ENCODE results near the gene NSFL1C. TPM values are rescaled to one million over a fixed set of nuclear protein-coding genes. Genes with fewer than 3 reads are reported as not detected.
A peak's percentile ranks its signal among the peaks of the same experiment; 100 is the strongest.

The NSFL1C gene
- total and polyA plus RNA-seq, 9 of the 15 experiments (the other 6 are each of a cell fraction or from before 2014, with no cell fraction given): 20.8 to 119 (median 47.0) TPM

DNA sequence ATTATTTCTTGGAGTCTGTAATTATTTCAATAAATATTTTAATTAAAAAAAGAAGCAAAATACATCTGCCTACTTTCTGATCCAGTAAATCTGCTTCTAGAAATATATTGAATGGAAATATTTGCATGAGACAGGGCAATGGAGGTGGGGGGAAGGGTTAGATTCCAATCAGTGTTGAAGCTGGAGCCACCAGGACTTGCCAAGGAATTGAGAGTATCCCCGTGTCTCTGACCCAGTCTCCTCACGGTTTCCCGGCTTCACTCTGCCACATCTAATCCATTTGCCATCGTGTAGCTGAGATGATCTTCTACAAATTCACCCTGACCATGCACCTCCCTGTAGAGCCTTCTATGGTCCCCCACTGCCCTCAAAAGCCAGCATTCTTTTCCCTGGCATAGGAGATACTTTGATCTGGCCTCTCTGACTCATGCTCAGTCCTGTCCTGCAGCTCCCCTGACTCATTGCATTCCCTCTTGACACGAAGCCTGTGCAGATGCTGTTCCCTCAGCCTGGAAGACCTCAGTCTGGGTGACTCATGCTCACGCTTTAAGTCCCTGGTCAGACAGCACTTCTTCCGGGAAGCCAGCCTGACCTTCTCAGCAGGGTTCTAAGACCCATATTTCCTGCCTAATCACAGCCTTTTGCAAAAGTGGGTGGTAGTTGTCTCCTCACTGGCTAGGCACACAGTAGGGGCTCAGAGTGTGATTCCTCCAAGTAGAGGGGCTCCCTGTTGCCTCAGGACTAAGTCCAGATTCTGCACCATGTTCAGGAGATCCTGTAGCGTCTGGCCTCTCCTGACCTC is 50.8 kb downstream of the NSFL1C start (continued):
- TF ChIP-seq TAF9B (IDR thresholded peaks at IDR 0.05; ENCODE audit: partially characterized antibody) (peak; percentile 37), KDM1A (IDR thresholded peaks at IDR 0.05) (peak; percentile 72 to 77; a peak in 3 of 4 replicates), ZNF57 (CRISPR knock-in tag; IDR thresholded peaks at IDR 0.05) (no peak), KLF1 (tag; IDR thresholded peaks at IDR 0.05) (no peak), MYC (IDR thresholded peaks at IDR 0.05; ENCODE audit: low read depth, low read length) (peak; percentile 56), MYC (CRISPR knock-in tag; IDR thresholded peaks at IDR 0.05; ENCODE audit: borderline replicate concordance, low read depth) (no peak), RAD21 (CRISPR knock-in tag; conservative IDR thresholded peaks at IDR 0.05 in 1 of 2, IDR thresholded peaks at IDR 0.05 in 1 of 2) (no peak), CBX2 (IDR thresholded peaks at IDR 0.05; ENCODE audit: insufficient read depth, low read length, poor library complexity, severe bottlenecking) (no peak), SMARCC2 (IDR thresholded peaks at IDR 0.05; ENCODE audit: low read depth) (peak; percentile 72; the same call in 1 of the 2 replicates), MEIS2 (IDR thresholded peaks at IDR 0.05; ENCODE audit: partially characterized antibody) (peak; percentile 15), L3MBTL2 (IDR thresholded peaks at IDR 0.05) (peak; percentile 17; the same call in 1 of the 2 replicates), SRF (CRISPR knock-in tag; IDR thresholded peaks at IDR 0.05) (no peak), FOXA1 (IDR thresholded peaks at IDR 0.05; ENCODE audit: borderline replicate concordance) (no peak), ZNF174 (CRISPR knock-in tag; IDR thresholded peaks at IDR 0.05) (no peak), EP300 (IDR thresholded peaks at IDR 0.05; ENCODE audit: low read length) (peak; percentile 69), MAFF (IDR thresholded peaks at IDR 0.05; ENCODE audit: low read length) (0 out of 2 replicates have a peak, but pooled peaks have one; percentile 16), RHOXF2B (CRISPR knock-in tag; conservative IDR thresholded peaks at IDR 0.05) (no peak), MYNN (IDR thresholded peaks at IDR 0.05) (0 out of 2 replicates have a peak, but pooled peaks have one; percentile 34), MYNN (CRISPR knock-in tag; IDR thresholded peaks at IDR 0.05) (no peak), HDAC2 (IDR thresholded peaks at IDR 0.05) (peak; percentile 66), DPF2 (IDR thresholded peaks at IDR 0.05) (peak; percentile 94), CBFA2T3 (IDR thresholded peaks at IDR 0.05) (peak; percentile 58), NR2C1 (IDR thresholded peaks at IDR 0.05) (no peak), NR2C1 (tag; IDR thresholded peaks at IDR 0.05) (peak; percentile 44), SIRT6 (IDR thresholded peaks at IDR 0.05; ENCODE audit: low read depth, low read length) (no peak)
- TF ChIP-seq, protein P1, sequence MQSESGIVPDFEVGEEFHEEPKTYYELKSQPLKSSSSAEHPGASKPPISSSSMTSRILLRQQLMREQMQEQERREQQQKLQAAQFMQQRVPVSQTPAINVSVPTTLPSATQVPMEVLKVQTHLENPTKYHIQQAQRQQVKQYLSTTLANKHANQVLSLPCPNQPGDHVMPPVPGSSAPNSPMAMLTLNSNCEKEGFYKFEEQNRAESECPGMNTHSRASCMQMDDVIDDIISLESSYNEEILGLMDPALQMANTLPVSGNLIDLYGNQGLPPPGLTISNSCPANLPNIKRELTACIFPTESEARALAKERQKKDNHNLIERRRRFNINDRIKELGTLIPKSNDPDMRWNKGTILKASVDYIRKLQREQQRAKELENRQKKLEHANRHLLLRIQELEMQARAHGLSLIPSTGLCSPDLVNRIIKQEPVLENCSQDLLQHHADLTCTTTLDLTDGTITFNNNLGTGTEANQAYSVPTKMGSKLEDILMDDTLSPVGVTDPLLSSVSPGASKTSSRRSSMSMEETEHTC (IDR thresholded peaks at IDR 0.05): peak; percentile 95
- TF ChIP-seq, protein P2, sequence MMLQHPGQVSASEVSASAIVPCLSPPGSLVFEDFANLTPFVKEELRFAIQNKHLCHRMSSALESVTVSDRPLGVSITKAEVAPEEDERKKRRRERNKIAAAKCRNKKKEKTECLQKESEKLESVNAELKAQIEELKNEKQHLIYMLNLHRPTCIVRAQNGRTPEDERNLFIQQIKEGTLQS (IDR thresholded peaks at IDR 0.05): peak; percentile 98
- TF ChIP-seq, protein P2 (CRISPR knock-in tag; conservative IDR thresholded peaks at IDR 0.05): peak; percentile 98
- TF ChIP-seq, protein P3, sequence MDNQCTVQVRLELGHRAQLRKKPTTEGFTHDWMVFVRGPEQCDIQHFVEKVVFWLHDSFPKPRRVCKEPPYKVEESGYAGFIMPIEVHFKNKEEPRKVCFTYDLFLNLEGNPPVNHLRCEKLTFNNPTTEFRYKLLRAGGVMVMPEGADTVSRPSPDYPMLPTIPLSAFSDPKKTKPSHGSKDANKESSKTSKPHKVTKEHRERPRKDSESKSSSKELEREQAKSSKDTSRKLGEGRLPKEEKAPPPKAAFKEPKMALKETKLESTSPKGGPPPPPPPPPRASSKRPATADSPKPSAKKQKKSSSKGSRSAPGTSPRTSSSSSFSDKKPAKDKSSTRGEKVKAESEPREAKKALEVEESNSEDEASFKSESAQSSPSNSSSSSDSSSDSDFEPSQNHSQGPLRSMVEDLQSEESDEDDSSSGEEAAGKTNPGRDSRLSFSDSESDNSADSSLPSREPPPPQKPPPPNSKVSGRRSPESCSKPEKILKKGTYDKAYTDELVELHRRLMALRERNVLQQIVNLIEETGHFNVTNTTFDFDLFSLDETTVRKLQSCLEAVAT (IDR thresholded peaks at IDR 0.05): peak in 1 of 2 experiments; percentile 63; a peak in 1 of 4 replicates
